CD4-positive, alpha-beta memory T cell (primary cell): Measurements from ENCODE around the gene CAMTA2. TPM values are rescaled to one million over a fixed set of nuclear protein-coding genes. Genes with fewer than 3 reads are reported as not detected.

Experiments used
- CTCF ChIA-PET: fragments of 350-600 bp; sonication (Branson Sonifier 250); formaldehyde crosslinking; loops from one replicate; lab custom pipeline; 2021; ENCODE audit warnings: inconsistent platforms; ENCODE audit not compliant: partially characterized antibody; lab: Charles Lee
- POLR2A ChIA-PET: fragments of 350-600 bp; sonication (Branson Sonifier 250); formaldehyde crosslinking; loops from one replicate; lab custom pipeline; 2021; ENCODE audit not compliant: partially characterized antibody; lab: Charles Lee
- DNase-seq, 5 donors: peaks; one replicate each; pipeline versions ENCODE4 v3.0.0 to v3.0.0-alpha.2; 2020 to 2022; ENCODE audit warnings: mixed read lengths in 1 of 5
- H3K27ac ChIP-seq: one replicate; pipeline ENCODE4 v1.7.0; 2013; ENCODE audit warnings: low read depth, low read length
- H3K27me3 ChIP-seq: 2 replicates; pipeline ENCODE4 v1.7.0; 2013; ENCODE audit warnings: mild to moderate bottlenecking, low read length, moderate library complexity; ENCODE audit not compliant: insufficient read depth
- H3K36me3 ChIP-seq: 2 replicates; pipeline ENCODE4 v1.7.0; 2013; ENCODE audit warnings: mild to moderate bottlenecking, low read length, moderate library complexity; ENCODE audit not compliant: insufficient read depth
- H3K4me1 ChIP-seq: 2 replicates; pipeline ENCODE4 v1.7.0; 2013; ENCODE audit warnings: mild to moderate bottlenecking, low read length, moderate library complexity; ENCODE audit not compliant: insufficient read depth
- H3K4me3 ChIP-seq, 2 donors: one replicate each; pipeline ENCODE4 v1.7.0; 2013; ENCODE audit warnings: low read length in 2 of 2, mild to moderate bottlenecking in 1 of 2
- H3K9me3 ChIP-seq, 2 donors: one replicate each; pipeline ENCODE4 v1.7.0; 2013; ENCODE audit warnings: low read length in 2 of 2, control low read depth in 1 of 2; ENCODE audit not compliant: control insufficient read depth in 1 of 2
- H3K27ac Mint-ChIP-seq, 7 donors: one replicate each; pipeline ENCODE4 v1.8.0; 2020 to 2021; ENCODE audit warnings: mixed read lengths in 7 of 7, mild to moderate bottlenecking in 6 of 7, inconsistent platforms in 3 of 7, moderate library complexity in 3 of 7
- H3K27me3 Mint-ChIP-seq, 2 donors: one replicate each; pipeline ENCODE4 v1.8.0; 2020 to 2021; ENCODE audit warnings: mixed read lengths in 2 of 2
- H3K36me3 Mint-ChIP-seq, 2 donors: one replicate each; pipeline ENCODE4 v1.8.0; 2020 to 2021; ENCODE audit warnings: mixed read lengths in 2 of 2, inconsistent platforms in 1 of 2, mild to moderate bottlenecking in 1 of 2
- H3K4me1 Mint-ChIP-seq, 4 donors: one replicate each; pipeline ENCODE4 v1.8.0; 2020 to 2021; ENCODE audit warnings: mixed read lengths in 4 of 4, mild to moderate bottlenecking in 1 of 4
- H3K4me3 Mint-ChIP-seq, 8 donors: one replicate each; pipeline ENCODE4 v1.8.0; 2020 to 2021; ENCODE audit warnings: mixed read lengths in 8 of 8, mild to moderate bottlenecking in 7 of 8, moderate library complexity in 6 of 8, inconsistent platforms in 3 of 8
- H3K9me3 Mint-ChIP-seq, 8 donors: one replicate each; pipeline ENCODE4 v1.8.0; 2020 to 2021; ENCODE audit warnings: mixed read lengths in 8 of 8, mild to moderate bottlenecking in 5 of 8, inconsistent platforms in 3 of 8, moderate library complexity in 1 of 8
- intact Hi-C: fragments of 100-400 bp; cut with micrococcal nuclease; formaldehyde crosslinking; loops from one replicate; pipeline ENCODE4 v1.15.1; 2023
- polyA plus RNA-seq, 2 donors: library from polyadenylated mRNA; unstranded; fragments of 300-500 nt; fragmentation: Illumina TruSeq; gene quantifications; one replicate each; pipeline ENCODE4 v1.2.3, GENCODE V29; 2021
- total RNA-seq, 2 experiments: library from RNA; stranded (reverse); gene quantifications; one replicate each; pipeline ENCODE4 v1.2.3, GENCODE V29; 2021

CAMTA2 gene
- total and polyA plus RNA-seq, 4 experiments from 2014 or later, result 4.6 to 84.8 (median 44.2) TPM

- Histone ChIP-seq H3K27me3 (no peaks in the 10 kb centered on the region), H3K36me3 (peaks cover 36% of the 10 kb centered on the region), H3K4me3 (no peak overlapping the region), H3K9me3 (no peaks in the 10 kb centered on the region), H3K4me1 (peaks cover 25% of the 10 kb centered on the region), H3K27ac (no peak overlapping the region)
- ChIA-PET CTCF (interaction anchor here (1.2 to 3.8 kb wide), 3 partner anchors 15 to 79 kb away, joined by 3 to 15 read pairs (median 4); partner anchors contain the start of gene SPAG7), POLR2A (interaction anchor here (1.3 to 1.4 kb wide), 2 partner anchors 11 to 15 kb away, joined by 3 to 5 read pairs; partner anchors contain the start of genes INCA1 and KIF1C)
- peak overlapping the region in 2 of 7 donors; percentile 30 to 60 for H3K27ac Mint-ChIP-seq
- no peaks in the 10 kb centered on the region for H3K27me3 Mint-ChIP-seq
- peaks cover 23 to 49% (median 31%) of the 10 kb centered on the region in 4 donors for H3K4me1 Mint-ChIP-seq
- intact Hi-C loops, result no loop called here
- no peak for DNase-seq
- H3K4me3 Mint-ChIP-seq, result no peak overlapping the region
- peaks cover 30 to 64% of the 10 kb centered on the region in 2 donors for H3K36me3 Mint-ChIP-seq
- H3K9me3 Mint-ChIP-seq, result no peaks in the 10 kb centered on the region
Observed at GRCh38 chr17:4982305-4982704, 5.2 kb downstream of the CAMTA2 start.

GRCh38 chr17:4980644-4981216 lies 6.7 kb downstream of the CAMTA2 start:
- Mint-ChIP-seq H3K4me1 (peaks cover 17 to 36% (median 22%) of the 10 kb centered on the region in 4 donors), H3K4me3 (peak overlapping the region in 5 of 8 donors; percentile 8 to 65 (median 22)), H3K36me3 (peaks cover 38 to 61% of the 10 kb centered on the region in 2 donors), H3K9me3 (no peaks in the 10 kb centered on the region), H3K27ac (peak overlapping the region; percentile 34 to 94 (median 80)), H3K27me3 (no peaks in the 10 kb centered on the region)
- Histone ChIP-seq H3K36me3 (peaks cover 43% of the 10 kb centered on the region), H3K27ac (no peak overlapping the region), H3K27me3 (no peaks in the 10 kb centered on the region), H3K4me1 (peaks cover 15% of the 10 kb centered on the region), H3K4me3 (no peak overlapping the region), H3K9me3 (no peaks in the 10 kb centered on the region)
- POLR2A ChIA-PET, result interaction anchor here (0.6 to 27.9 kb wide), 11 partner anchors 11 to 81 kb away, joined by 3 to 973 read pairs (median 7); partner anchors contain the start of genes ENO3, INCA1, KIF1C and PFN1
- intact Hi-C loops, result loop anchor here (1.0 kb wide), 4 partner anchors 13 to 82 kb away; partner anchors contain the start of gene SPAG7
- CTCF ChIA-PET, result interaction anchor here (0.7 to 4.5 kb wide), 19 partner anchors 9 to 92 kb away, joined by 3 to 72 read pairs (median 4); partner anchors contain the start of genes INCA1, RNF167, SLC25A11 and SPAG7
- peak; percentile 62 to 73 (median 67) for DNase-seq

- no peaks in the 10 kb centered on the region for H3K27me3 Mint-ChIP-seq
- H3K27me3 ChIP-seq, result no peaks in the 10 kb centered on the region
- no peaks in the 10 kb centered on the region for H3K9me3 Mint-ChIP-seq
- peaks cover 13% of the 10 kb centered on the region for H3K4me1 ChIP-seq
- no peak overlapping the region for H3K27ac ChIP-seq
- no peak for DNase-seq
- no peaks in the 10 kb centered on the region for H3K9me3 ChIP-seq
- peaks cover 12 to 32% (median 23%) of the 10 kb centered on the region in 4 donors for H3K4me1 Mint-ChIP-seq
- POLR2A ChIA-PET, result interaction anchor here (1.8 to 27.9 kb wide), 3 partner anchors 11 to 33 kb away, joined by 6 to 973 read pairs (median 35); partner anchors contain the start of genes ENO3, INCA1, KIF1C and PFN1
- H3K4me3 ChIP-seq, result no peak overlapping the region
- peaks cover 49 to 71% of the 10 kb centered on the region in 2 donors for H3K36me3 Mint-ChIP-seq
- H3K4me3 Mint-ChIP-seq, result no peak overlapping the region
- CTCF ChIA-PET, result interaction anchor here (1.1 to 4.5 kb wide), 7 partner anchors 9 to 84 kb away, joined by 3 to 72 read pairs (median 11); partner anchors contain the start of genes CAMTA2 and SPAG7
- H3K27ac Mint-ChIP-seq, result no peak overlapping the region
- intact Hi-C loops, result no loop called here
- H3K36me3 ChIP-seq, result peaks cover 53% of the 10 kb centered on the region
Observed at GRCh38 chr17:4978726-4979125, 8.7 kb downstream of the CAMTA2 start.

DNA sequence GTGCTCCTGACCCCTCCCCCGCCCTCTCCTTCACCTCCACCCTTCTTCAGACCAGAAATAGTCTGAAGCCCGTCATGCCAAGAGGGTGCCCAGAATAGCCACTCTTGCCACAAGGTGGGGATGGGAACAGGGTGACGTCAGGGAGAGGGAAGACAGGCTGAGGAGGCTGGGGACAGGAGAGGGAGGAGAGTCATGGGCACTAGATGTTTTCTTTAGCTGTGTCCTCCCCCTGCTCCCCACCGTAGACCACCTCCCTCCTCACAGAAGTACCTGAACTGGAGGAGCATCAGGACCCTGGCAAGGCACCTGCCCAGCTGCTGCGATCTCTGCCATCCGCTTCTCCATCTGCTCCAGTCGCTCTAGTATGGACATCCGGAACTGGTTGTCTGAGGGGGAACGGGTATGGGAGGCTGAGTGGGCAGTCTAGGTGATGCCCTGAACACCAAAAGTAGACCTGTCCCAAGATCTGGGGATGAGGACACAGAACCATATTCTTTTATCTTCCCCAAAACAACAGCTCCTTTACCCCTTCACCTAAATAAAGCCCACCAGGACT lies 13.3 kb downstream of the CAMTA2 start:
- DNase-seq, result no peak
- Histone ChIP-seq H3K27ac (no peak overlapping the region), H3K36me3 (peaks cover 51% of the 10 kb centered on the region), H3K4me1 (peaks cover 8% of the 10 kb centered on the region), H3K27me3 (no peaks in the 10 kb centered on the region), H3K4me3 (no peak overlapping the region), H3K9me3 (no peaks in the 10 kb centered on the region)
- Mint-ChIP-seq H3K27ac (peak overlapping the region in 3 of 7 donors; percentile 29 to 68 (median 57)), H3K4me1 (peaks cover 4 to 22% (median 16%) of the 10 kb centered on the region in 4 donors), H3K9me3 (no peaks in the 10 kb centered on the region), H3K4me3 (no peak overlapping the region), H3K27me3 (no peaks in the 10 kb centered on the region), H3K36me3 (peaks cover 54 to 65% of the 10 kb centered on the region in 2 donors)
- intact Hi-C loops, result no loop called here
- ChIA-PET POLR2A (interaction anchor here (0.6 to 27.9 kb wide), 5 partner anchors 9 to 28 kb away, joined by 3 to 973 read pairs (median 4); partner anchors contain the start of genes CAMTA2, ENO3, KIF1C and PFN1), CTCF (interaction anchor here (1.2 to 4.0 kb wide), 4 partner anchors 12 to 87 kb away, joined by 3 to 14 read pairs (median 4); partner anchors contain the start of genes RNF167 and SLC25A11)

DNA sequence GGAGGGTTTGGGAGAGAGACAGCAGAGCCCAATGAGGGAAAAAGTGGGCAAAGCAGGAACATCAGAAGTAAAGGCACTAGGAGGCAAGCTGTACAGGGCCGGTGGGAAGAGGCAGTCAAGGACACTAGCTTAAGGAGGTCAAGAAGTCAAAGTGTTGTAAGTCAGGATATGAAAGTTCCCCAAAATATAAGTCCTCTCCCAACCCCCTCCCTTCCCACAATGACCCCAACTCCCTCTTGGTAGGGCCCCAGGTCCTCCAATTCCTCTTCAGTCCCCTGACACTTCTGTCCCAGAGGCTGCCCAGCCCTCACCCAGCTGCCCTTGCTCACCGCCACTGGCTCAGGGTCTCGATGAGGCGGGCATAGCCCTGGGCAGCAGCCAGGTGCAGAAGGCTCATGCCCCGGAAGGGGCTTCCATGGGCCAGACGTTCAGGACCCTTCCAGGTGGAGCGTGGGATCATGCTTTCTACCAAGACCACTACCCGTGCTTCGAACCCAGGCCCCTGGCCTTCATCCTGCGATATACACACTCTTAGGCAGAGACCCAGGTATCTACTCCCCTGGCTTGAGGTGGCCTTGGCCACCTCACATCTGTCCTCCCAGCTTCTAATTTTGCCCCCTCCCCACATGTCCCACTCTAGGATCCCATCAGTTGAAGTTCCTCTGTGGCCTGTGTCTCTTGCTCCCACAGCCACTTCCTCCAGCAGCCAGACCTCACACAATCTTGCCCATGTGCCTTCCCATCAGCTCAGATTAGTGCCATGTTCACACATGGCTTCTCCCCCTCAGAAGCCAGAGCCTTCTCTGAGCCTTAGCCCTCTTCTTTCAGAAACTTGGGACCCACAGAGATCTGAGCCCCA lies 14.0 kb downstream of the CAMTA2 start:
- Histone ChIP-seq H3K36me3 (peaks cover 46% of the 10 kb centered on the region), H3K4me3 (no peak overlapping the region), H3K27ac (no peak overlapping the region), H3K4me1 (peaks cover 15% of the 10 kb centered on the region), H3K27me3 (no peaks in the 10 kb centered on the region), H3K9me3 (no peaks in the 10 kb centered on the region)
- POLR2A ChIA-PET, result interaction anchor here (1.2 to 27.9 kb wide), 2 partner anchors 9 to 27 kb away, joined by 4 to 973 read pairs; partner anchors contain the start of genes ENO3, PFN1, RNF167 and SLC25A11
- no peak overlapping the region for H3K4me3 Mint-ChIP-seq
- CTCF ChIA-PET, result interaction anchor here (4.0 kb wide), 1 partner anchor 12 kb away, joined by 14 read pairs; no protein-coding TSS in a partner anchor
- DNase-seq, result no peak
- peaks cover 54 to 61% of the 10 kb centered on the region in 2 donors for H3K36me3 Mint-ChIP-seq
- H3K4me1 Mint-ChIP-seq, result peaks cover 4 to 29% (median 16%) of the 10 kb centered on the region in 4 donors
- intact Hi-C loops, result no loop called here
- H3K27ac Mint-ChIP-seq, result peak overlapping the region in 5 of 7 donors; percentile 7 to 74 (median 52)
- H3K9me3 Mint-ChIP-seq, result no peaks in the 10 kb centered on the region
- no peaks in the 10 kb centered on the region for H3K27me3 Mint-ChIP-seq

DNA sequence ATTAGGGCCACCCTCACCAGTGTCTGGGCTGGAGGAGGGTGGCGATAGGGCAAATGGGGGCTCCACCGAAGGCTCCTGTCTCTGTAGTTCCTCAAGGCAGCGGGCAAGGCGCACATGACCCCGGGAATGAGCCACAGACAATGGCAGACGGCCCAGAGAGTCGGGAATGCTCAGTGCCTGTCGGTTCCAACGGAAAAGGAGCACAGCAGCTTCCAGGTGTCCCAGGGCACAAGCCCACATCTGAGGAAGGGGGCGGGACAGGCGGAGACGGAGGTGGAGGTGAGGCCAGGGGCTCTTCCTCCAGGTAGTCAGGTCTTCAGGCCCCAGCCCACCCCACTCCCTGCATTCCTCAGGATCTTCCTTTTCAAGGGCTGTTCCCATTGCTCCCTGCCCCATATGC lies 14.7 kb downstream of the CAMTA2 start:
- no peak overlapping the region for H3K4me3 ChIP-seq
- no peaks in the 10 kb centered on the region for H3K27me3 Mint-ChIP-seq
- ChIA-PET POLR2A (interaction anchor here (3.0 to 27.9 kb wide), 2 partner anchors 14 to 27 kb away, joined by 14 to 973 read pairs; partner anchors contain the start of genes CAMTA2, ENO3, PFN1 and RNF167), CTCF (interaction anchor here (1.2 to 4.0 kb wide), 2 partner anchors 13 to 33 kb away, joined by 3 to 14 read pairs; partner anchors contain the start of genes RNF167 and SLC25A11)
- H3K36me3 Mint-ChIP-seq, result peaks cover 50 to 57% of the 10 kb centered on the region in 2 donors
- peaks cover 20% of the 10 kb centered on the region for H3K4me1 ChIP-seq
- H3K36me3 ChIP-seq, result peaks cover 38% of the 10 kb centered on the region
- H3K27ac Mint-ChIP-seq, result peak overlapping the region in 3 of 7 donors; percentile 29 to 90 (median 52)
- H3K27ac ChIP-seq, result no peak overlapping the region
- intact Hi-C loops, result no loop called here
- H3K27me3 ChIP-seq, result no peaks in the 10 kb centered on the region
- DNase-seq, result no peak
- peaks cover 4 to 29% (median 16%) of the 10 kb centered on the region in 4 donors for H3K4me1 Mint-ChIP-seq
- no peaks in the 10 kb centered on the region for H3K9me3 Mint-ChIP-seq
- H3K9me3 ChIP-seq, result no peaks in the 10 kb centered on the region
- H3K4me3 Mint-ChIP-seq, result no peak overlapping the region
